ENCODE measurements around the gene MYO7A.

The MYO7A gene

GRCh38 chr11:77170107-77170506 lies 42.1 kb downstream of the MYO7A start:
- no peak for DNase-seq

DNA sequence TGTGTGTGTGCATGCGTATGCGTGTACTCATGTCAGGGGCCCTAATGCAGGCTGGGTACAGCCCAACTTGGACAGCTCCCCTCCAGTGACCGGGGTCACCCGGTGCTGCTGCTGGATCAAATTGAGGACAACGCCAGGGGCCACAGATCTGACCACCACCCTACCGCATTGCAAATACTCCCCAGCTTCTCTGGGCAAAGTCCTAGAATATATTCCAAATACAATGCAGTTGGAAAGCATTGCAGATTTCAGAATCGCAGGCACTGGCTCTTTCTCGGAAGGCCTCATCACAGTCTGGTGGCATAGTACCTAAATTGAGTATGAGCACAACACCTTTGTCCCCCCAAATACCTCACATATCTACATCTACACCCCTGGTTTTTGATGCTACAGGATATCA lies 43.2 kb downstream of the MYO7A start:
- DNase-seq = no peak

- DNase-seq = no peak
Observed at GRCh38 chr11:77171885-77172665, 44.0 kb downstream of the MYO7A start.

- no peak for DNase-seq
Observed at GRCh38 chr11:77172666-77172982, 44.6 kb downstream of the MYO7A start.

- DNase-seq = no peak
Observed at GRCh38 chr11:77173494-77173893, 45.4 kb downstream of the MYO7A start.

DNA sequence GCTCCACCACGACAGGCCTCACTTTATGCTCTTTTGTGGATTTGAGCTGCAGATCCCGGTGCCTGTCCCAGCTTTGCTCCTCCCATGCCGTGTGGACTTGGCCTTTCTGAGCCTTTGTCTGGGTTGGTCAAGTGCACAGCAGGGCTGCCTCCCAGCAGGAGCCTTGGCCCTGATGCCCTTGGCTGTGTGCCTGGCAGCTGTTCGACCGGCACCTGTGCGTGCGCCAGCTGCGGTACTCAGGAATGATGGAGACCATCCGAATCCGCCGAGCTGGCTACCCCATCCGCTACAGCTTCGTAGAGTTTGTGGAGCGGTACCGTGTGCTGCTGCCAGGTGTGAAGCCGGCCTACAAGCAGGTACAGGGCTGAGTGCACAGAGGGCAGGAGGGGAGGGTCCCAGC lies 46.5 kb downstream of the MYO7A start:
- no peak for DNase-seq

GRCh38 chr11:77175021-77175842 lies 47.2 kb downstream of the MYO7A start:
- no peak for DNase-seq

- DNase-seq = no peak
Observed at GRCh38 chr11:77175869-77176539, 48.0 kb downstream of the MYO7A start.

DNA sequence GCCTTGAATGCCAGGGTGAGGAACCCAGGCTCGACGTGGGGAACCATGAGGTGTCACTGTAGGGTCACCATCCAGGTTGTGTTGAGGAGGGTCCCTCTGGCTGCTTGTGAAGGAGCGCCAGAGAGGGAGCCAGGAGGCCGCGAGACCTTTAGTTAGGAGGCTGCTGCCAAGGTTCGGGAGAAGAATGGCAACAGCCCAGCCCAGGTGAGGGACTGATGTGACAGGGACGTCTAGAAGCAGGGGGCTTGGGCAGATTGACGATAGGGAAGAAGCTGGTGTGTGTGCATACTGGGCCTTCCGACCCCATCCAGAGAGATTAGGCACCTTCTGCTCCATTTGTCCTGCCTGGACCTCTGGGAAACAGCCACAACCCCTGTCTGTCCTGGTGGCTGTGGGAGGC lies 49.0 kb downstream of the MYO7A start:
- DNase-seq = no peak

DNA sequence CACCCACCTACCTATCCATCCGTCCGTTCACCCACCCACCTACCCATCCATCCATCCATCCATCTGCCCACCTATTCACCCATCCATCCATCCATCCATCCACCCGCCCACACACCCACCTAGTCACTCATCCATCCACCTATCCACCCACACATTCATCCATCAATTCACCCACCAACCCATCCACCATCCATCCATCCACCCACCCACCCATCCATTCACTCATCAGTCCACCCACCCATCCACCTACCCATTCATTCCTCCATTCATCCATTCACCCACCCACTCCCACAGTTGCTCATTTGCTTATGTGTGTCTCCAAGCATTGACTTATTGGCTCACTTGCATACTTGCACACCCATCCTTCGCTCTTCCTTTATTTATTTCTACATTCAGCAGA lies 50.1 kb downstream of the MYO7A start:
- DNase-seq = no peak

DNA sequence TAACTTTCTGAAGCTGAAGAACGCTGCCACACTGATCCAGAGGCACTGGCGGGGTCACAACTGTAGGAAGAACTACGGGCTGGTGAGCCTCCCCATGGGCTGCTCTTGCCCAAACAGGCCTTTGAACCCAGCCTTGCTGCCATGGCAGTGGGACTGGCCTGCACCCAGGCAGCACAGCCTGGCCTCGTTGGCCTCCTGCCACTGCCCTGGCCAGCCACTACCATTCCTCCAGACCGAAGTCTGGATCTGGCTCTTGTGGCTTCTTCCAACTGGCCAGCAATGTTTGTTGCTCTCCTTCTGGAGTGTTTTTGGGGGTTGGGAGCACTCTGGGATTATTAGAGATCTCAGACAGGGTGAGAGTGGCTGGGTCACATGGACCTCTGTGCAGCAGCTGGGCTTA lies 51.0 kb downstream of the MYO7A start:
- DNase-seq = no peak

DNA sequence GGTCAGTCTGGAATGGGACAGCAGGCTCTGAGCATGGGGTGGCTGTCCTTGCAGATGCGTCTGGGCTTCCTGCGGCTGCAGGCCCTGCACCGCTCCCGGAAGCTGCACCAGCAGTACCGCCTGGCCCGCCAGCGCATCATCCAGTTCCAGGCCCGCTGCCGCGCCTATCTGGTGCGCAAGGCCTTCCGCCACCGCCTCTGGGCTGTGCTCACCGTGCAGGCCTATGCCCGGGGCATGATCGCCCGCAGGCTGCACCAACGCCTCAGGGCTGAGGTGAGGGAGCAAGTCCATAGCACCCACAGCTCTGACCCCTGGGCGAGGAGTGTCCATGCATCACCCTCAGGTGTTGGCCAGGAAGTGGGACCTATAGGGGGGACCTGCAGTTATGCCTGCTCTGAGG lies 51.6 kb downstream of the MYO7A start:
- DNase-seq = no peak

DNA sequence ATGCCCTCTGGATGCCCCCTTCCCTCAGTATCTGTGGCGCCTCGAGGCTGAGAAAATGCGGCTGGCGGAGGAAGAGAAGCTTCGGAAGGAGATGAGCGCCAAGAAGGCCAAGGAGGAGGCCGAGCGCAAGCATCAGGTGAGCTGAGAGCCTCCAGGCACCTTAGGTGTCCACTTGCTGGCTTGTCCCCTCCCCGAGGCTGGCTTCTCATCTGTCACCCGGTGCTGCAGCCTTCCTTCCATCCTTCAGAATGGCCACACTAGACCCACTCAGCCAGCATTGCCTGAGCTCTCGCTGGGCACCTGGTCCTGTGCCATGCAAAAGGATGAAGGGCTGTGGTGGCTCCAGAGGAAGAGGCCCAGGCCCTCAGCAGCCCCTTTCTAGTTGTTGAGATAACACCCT lies 52.3 kb downstream of the MYO7A start:
- no peak for DNase-seq

DNA sequence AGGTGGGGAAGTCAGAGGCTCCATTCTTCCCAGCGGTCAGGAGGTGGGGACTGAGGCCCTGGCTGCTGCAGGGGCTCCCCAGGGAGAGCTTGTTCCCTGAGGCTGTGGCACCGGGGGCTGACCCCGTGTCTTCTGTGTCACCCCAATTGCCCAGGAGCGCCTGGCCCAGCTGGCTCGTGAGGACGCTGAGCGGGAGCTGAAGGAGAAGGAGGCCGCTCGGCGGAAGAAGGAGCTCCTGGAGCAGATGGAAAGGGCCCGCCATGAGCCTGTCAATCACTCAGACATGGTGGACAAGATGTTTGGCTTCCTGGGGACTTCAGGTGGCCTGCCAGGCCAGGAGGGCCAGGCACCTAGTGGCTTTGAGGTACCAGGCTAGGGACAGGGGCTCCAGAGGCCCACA lies 53.2 kb downstream of the MYO7A start:
- DNase-seq = no peak

- no peak for DNase-seq
Observed at GRCh38 chr11:77181799-77182541, 53.9 kb downstream of the MYO7A start.

GRCh38 chr11:77182542-77183430 lies 54.7 kb downstream of the MYO7A start:
- no peak for DNase-seq

- DNase-seq = no peak
Observed at GRCh38 chr11:77183431-77183984, 55.5 kb downstream of the MYO7A start.

- no peak for DNase-seq
Observed at GRCh38 chr11:77184136-77184860, 56.3 kb downstream of the MYO7A start.

- no peak for DNase-seq
Observed at GRCh38 chr11:77186302-77186701, 58.3 kb downstream of the MYO7A start.

DNA sequence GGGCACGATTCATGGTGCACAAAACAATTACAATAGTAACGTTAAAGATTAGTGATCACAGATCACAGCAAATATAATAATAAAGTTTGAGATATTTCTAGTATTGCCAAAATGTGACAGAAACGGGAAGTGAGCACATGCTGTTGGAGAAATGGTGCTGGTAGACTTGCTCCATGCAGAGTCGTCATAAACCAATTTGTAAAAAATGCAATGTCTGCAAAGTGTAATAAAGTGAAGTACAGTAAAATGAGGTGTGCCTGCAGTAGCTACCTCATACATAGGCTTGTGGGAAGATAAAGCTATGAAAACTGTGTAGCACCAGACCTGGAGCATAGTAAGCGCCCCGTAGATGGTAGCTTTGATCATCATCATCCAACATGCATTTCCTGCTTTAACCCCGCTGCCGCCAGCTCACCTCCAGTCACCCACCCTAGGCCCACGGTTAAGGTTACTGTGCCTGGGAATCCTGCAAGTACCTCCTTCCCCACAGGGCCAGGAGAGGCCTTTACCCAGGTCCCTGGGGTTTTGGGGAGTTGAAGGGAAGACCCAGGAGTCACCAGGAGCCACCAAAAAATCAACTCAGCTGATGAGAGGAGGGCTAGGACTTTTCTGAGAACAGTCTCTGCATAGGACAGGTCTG lies 59.2 kb downstream of the MYO7A start:
- no peak for DNase-seq
